K562 (cell line): Measurements from ENCODE around the gene PSMA8. TPM values are rescaled to one million over a fixed set of nuclear protein-coding genes. Genes with fewer than 3 reads are reported as not detected.

Experiments
- CCAR2 ChIP-seq: fragments of 200-400 bp; formaldehyde crosslinking; IDR thresholded peaks from 2 replicates; pipeline ENCODE4 v1.6.1; 2017; ENCODE audit warnings: mild to moderate bottlenecking, low read depth, low read length
- CREBBP ChIP-seq: IDR thresholded peaks from one replicate; pipeline ENCODE4 v1.6.1; 2012; ENCODE audit warnings: low read depth, mild to moderate bottlenecking, control low read depth, inconsistent platforms, low read length
- EP400 ChIP-seq: fragments of 450-650 bp; IDR thresholded peaks from 2 replicates; pipeline ENCODE4 v1.6.1; 2017; ENCODE audit warnings: antibody characterized with exemption, mild to moderate bottlenecking, moderate library complexity
- ETV5 ChIP-seq: sonication (generic); formaldehyde crosslinking; IDR thresholded peaks from 2 replicates; pipeline ENCODE4 v1.4.0; 2020; ENCODE audit warnings: low read depth, mild to moderate bottlenecking, missing genetic modification reagents
- FOXP1 ChIP-seq: sonication (generic); formaldehyde crosslinking; IDR thresholded peaks from 2 replicates; pipeline ENCODE4 v1.8.0; 2022; ENCODE audit warnings: mild to moderate bottlenecking, missing genetic modification reagents
- KAT2B ChIP-seq: IDR thresholded peaks from one replicate; pipeline ENCODE4 v1.6.1; 2012; ENCODE audit warnings: low read depth, mild to moderate bottlenecking, control low read depth, inconsistent platforms, low read length, moderate library complexity
- KLF16 ChIP-seq: IDR thresholded peaks from 2 replicates; pipeline ENCODE4 v1.6.1; 2016; ENCODE audit warnings: antibody characterized with exemption
- LCOR ChIP-seq: sonication (generic); formaldehyde crosslinking; IDR thresholded peaks from 2 replicates; pipeline ENCODE4 v1.8.0; 2022; ENCODE audit warnings: mild to moderate bottlenecking, missing genetic modification reagents
- MAFK ChIP-seq: IDR thresholded peaks from 2 replicates; pipeline ENCODE4 v1.6.1; 2011; ENCODE audit warnings: low read length, improper control_type of control experiment
- MCM7 ChIP-seq, 2 experiments: fragments of 450-650 bp; IDR thresholded peaks; 2 replicates each; pipeline ENCODE4 v1.6.1; 2016 to 2018
- NCOA2 ChIP-seq, 2 experiments: fragments of 450-650 bp; IDR thresholded peaks; 2 replicates each; pipeline ENCODE4 v1.6.1; 2018; ENCODE audit warnings: mild to moderate bottlenecking in 2 of 2, moderate library complexity in 1 of 2; ENCODE audit not compliant: partially characterized antibody in 2 of 2
- NR2C1 ChIP-seq, 2 experiments: fragments of 450-650 bp; IDR thresholded peaks; 2 replicates each; pipeline ENCODE4 v1.6.1; 2017; ENCODE audit warnings: mild to moderate bottlenecking in 2 of 2, antibody characterized with exemption in 1 of 2, inconsistent platforms in 1 of 2, missing compliant biosample characterization in 1 of 2, missing genetic modification characterization in 1 of 2
- SFPQ ChIP-seq: fragments of 200-400 bp; formaldehyde crosslinking; IDR thresholded peaks from 2 replicates; pipeline ENCODE4 v1.6.1; 2017; ENCODE audit warnings: mild to moderate bottlenecking, low read depth, low read length, moderate library complexity
- SOX6 ChIP-seq: fragments of 450-650 bp; IDR thresholded peaks from 2 replicates; pipeline ENCODE4 v1.6.1; 2014; ENCODE audit warnings: mild to moderate bottlenecking
- TCF15 ChIP-seq: fragments of 250-450 bp; sonication (Bioruptor Pico); IDR thresholded peaks from 2 replicates; pipeline ENCODE4 v1.8.0; 2022; ENCODE audit warnings: moderate library complexity, mild to moderate bottlenecking, inconsistent platforms
- ZNF134 ChIP-seq: fragments of 250-450 bp; sonication (Bioruptor Pico); conservative IDR thresholded peaks from 2 replicates; pipeline ENCODE4 v1.4.0; 2020
- ZNF143 ChIP-seq: sonication (generic); formaldehyde crosslinking; IDR thresholded peaks from 2 replicates; pipeline ENCODE4 v1.9.0; 2022; ENCODE audit warnings: mild to moderate bottlenecking, missing genetic modification reagents
- ZNF197 ChIP-seq: fragments of 200-800 bp; sonication (Bioruptor generic); IDR thresholded peaks from 2 replicates; pipeline ENCODE4 v1.6.1; 2016; ENCODE audit warnings: low read depth, missing genetic modification characterization, missing compliant biosample characterization
- ZNF24 ChIP-seq: fragments of 450-650 bp; IDR thresholded peaks from 2 replicates; pipeline ENCODE4 v1.6.1; 2016
- ZNF518B ChIP-seq: fragments of 250-450 bp; sonication (Bioruptor Pico); IDR thresholded peaks from 2 replicates; pipeline ENCODE4 v1.5.0; 2021; ENCODE audit warnings: mild to moderate bottlenecking, moderate library complexity
- polyA plus RNA-seq, 8 experiments: library from polyadenylated mRNA; depleted of rRNA in 4 of 8; stranded (reverse) in 5 of 8; unstranded in 3 of 8; fragments of >200 nt; fragmentation: Nextera tagmentation in 2 of 8; fragmentation: Illumina TruSeq in 1 of 8; extraction: Ambion mirVana in 2 of 8; extraction: Trizol in 1 of 8; gene quantifications; 2 replicates each; pipeline versions ENCODE4 v1.2.1 to v1.2.3, GENCODE V29; 2011 to 2014; ENCODE audit warnings: inconsistent platforms in 1 of 8, missing spikeins in 1 of 8
- total RNA-seq, 7 experiments: library from RNA; depleted of rRNA in 6 of 7; stranded (reverse); fragments of >200 nt in 6 of 7; fragmentation: Illumina TruSeq in 2 of 7; extraction: Trizol in 2 of 7; gene quantifications; 2 replicates each; pipeline versions ENCODE4 v1.2.1 to v1.2.3, GENCODE V29; 2011 to 2021; ENCODE audit warnings: low replicate concordance in 1 of 7
- TF ChIP-seq, protein P1 (sequence below), 2 experiments: fragments of 450-650 bp; conservative IDR thresholded peaks; 2 replicates each; pipeline ENCODE4 v1.6.1; 2017; ENCODE audit warnings: mild to moderate bottlenecking in 2 of 2, moderate library complexity in 2 of 2

Gene PSMA8
- total and polyA plus RNA-seq, 9 of the 15 experiments (the other 6 are each of a cell fraction or from before 2014, with no cell fraction given) = not detected

DNA sequence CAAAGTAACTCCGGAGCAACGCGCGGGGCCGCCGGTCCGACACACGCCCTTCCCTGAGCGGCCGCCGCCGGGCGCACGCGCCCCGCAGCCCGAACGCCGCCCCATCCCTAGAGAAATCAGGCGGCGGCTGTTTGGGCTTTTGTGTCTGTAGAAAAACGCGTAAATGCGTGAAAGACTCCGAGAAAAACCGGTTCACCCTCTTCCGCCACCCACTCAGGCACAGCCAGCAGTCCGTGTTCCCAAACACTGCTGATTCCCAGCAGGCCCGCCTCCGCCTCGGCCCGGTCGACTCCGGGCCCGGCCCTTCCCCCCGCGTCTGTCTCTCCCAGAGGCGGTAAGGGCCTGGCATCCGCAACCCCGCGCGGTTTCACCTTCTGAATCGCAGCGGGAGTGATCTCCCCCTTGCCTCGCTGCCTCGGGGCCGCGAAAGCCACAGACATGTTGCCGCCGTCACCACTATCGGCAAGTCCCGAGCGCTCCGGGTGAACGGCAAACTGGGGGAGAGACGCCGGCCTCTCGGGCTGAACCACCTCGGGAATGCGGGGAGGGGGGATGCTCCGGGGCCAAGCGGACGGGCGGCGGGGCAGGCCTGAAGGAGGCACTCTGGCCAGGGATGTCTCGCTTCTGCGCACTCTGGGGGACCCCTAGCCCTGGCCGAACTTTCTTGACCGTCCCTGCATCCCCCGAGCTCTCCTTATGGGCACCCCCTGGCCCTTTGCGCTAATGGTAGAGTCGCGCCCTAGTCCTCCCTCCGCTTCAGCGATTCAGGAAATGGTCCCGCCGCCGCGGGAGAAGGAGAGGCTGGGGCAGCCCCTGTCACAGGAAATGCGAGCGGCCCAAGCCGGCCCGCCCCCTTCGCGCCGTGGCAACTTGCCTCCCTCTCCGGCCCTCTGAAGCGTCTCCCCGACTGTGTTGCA lies 43.3 kb upstream of the PSMA8 start, which contains the start of gene SS18 (continued):
- TF ChIP-seq ZNF518B (CRISPR knock-in tag) = no peak
- no peak for TF ChIP-seq NCOA2 (IDR thresholded peaks at IDR 0.05; ENCODE audit: partially characterized antibody in 2 of 2)
- TF ChIP-seq ETV5 = peak; percentile 84; the same call in 1 of the 2 replicates
- TF ChIP-seq SOX6 = peak; percentile 6; the same call in 1 of the 2 replicates
- no peak for TF ChIP-seq MCM7 (IDR thresholded peaks at IDR 0.05)
- TF ChIP-seq SFPQ = no peak
- TF ChIP-seq FOXP1 (CRISPR knock-in tag) = no peak; the same call in none of the 2 replicates
- TF ChIP-seq, protein P1, sequence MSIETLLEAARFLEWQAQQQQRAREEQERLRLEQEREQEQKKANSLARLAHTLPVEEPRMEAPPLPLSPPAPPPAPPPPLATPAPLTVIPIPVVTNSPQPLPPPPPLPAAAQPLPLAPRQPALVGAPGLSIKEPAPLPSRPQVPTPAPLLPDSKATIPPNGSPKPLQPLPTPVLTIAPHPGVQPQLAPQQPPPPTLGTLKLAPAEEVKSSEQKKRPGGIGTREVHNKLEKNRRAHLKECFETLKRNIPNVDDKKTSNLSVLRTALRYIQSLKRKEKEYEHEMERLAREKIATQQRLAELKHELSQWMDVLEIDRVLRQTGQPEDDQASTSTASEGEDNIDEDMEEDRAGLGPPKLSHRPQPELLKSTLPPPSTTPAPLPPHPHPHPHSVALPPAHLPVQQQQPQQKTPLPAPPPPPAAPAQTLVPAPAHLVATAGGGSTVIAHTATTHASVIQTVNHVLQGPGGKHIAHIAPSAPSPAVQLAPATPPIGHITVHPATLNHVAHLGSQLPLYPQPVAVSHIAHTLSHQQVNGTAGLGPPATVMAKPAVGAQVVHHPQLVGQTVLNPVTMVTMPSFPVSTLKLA (conservative IDR thresholded peaks at IDR 0.05) = peak; percentile 64 to 79
- TF ChIP-seq EP400 = peak; percentile 85
- 0 out of 2 replicates have a peak, but pooled peaks have one; percentile 2 for TF ChIP-seq ZNF24
- TF ChIP-seq CCAR2 = no peak
- TF ChIP-seq TCF15 (CRISPR knock-in tag) = no peak
- no peak for TF ChIP-seq KLF16
- 0 out of 2 replicates have a peak, but pooled peaks have one; percentile 12 for TF ChIP-seq ZNF197 (CRISPR knock-in tag)
- TF ChIP-seq CREBBP = no peak
- TF ChIP-seq MAFK = no peak
- no peak for TF ChIP-seq KAT2B
- TF ChIP-seq ZNF143 = no peak
- TF ChIP-seq ZNF134 (CRISPR knock-in tag) = no peak
- no peak for TF ChIP-seq NR2C1 (IDR thresholded peaks at IDR 0.05)
- TF ChIP-seq NR2C1 (tag; IDR thresholded peaks at IDR 0.05) = no peak; the same call in 1 of the 2 replicates
- peak; percentile 37; the same call in 1 of the 2 replicates for TF ChIP-seq LCOR (CRISPR knock-in tag)
